Omental fat pad (tissue), 4 donors: Measurements from ENCODE around the gene DCHS2. TPM values are rescaled to one million over a fixed set of nuclear protein-coding genes. Genes with fewer than 3 reads are reported as not detected.

Source experiments
- ATAC-seq: fragments of 150-250 bp; one replicate; pipeline ENCODE4 v1.9.1; 2016; ENCODE audit warnings: mild to moderate bottlenecking, moderate library complexity; ENCODE audit not compliant: low FRiP score
- DNase-seq: peaks from one replicate; pipeline ENCODE4 v3.0.0-alpha.2; 2019; ENCODE audit warnings: low spot score
- total RNA-seq, 4 donors: library from RNA; depleted of rRNA; stranded (reverse); fragments of >200 nt; gene quantifications; one replicate each; pipeline ENCODE4 v1.1.0, GENCODE V29; 2016
- TF ChIP-seq, protein P1 (sequence below), 3 donors: fragments of 450-650 bp; IDR thresholded peaks; one replicate each; pipeline ENCODE4 v1.5.1; 2016 to 2017; ENCODE audit warnings: antibody characterized with exemption in 3 of 3, mild to moderate bottlenecking in 3 of 3, moderate library complexity in 2 of 3

Gene DCHS2
- total RNA-seq, 4 donors from 2014 or later = 0.06 to 2.0 (median 0.72) TPM

- ATAC-seq = no peak
- TF ChIP-seq, protein P1, sequence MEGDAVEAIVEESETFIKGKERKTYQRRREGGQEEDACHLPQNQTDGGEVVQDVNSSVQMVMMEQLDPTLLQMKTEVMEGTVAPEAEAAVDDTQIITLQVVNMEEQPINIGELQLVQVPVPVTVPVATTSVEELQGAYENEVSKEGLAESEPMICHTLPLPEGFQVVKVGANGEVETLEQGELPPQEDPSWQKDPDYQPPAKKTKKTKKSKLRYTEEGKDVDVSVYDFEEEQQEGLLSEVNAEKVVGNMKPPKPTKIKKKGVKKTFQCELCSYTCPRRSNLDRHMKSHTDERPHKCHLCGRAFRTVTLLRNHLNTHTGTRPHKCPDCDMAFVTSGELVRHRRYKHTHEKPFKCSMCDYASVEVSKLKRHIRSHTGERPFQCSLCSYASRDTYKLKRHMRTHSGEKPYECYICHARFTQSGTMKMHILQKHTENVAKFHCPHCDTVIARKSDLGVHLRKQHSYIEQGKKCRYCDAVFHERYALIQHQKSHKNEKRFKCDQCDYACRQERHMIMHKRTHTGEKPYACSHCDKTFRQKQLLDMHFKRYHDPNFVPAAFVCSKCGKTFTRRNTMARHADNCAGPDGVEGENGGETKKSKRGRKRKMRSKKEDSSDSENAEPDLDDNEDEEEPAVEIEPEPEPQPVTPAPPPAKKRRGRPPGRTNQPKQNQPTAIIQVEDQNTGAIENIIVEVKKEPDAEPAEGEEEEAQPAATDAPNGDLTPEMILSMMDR (IDR thresholded peaks at IDR 0.05) = no peak
- no peak for DNase-seq
These were observed 50.5 kb downstream of the DCHS2 start for GRCh38 chr4:154441124-154441523.

- no peak for ATAC-seq
- TF ChIP-seq, protein P1 (IDR thresholded peaks at IDR 0.05) = no peak
- no peak for DNase-seq
These were observed 52.4 kb downstream of the DCHS2 start for GRCh38 chr4:154439224-154439623.

- no peak for ATAC-seq
- no peak for DNase-seq
- TF ChIP-seq, protein P1 (IDR thresholded peaks at IDR 0.05) = no peak
These were observed 55.7 kb downstream of the DCHS2 start for GRCh38 chr4:154435895-154436294.

DNA sequence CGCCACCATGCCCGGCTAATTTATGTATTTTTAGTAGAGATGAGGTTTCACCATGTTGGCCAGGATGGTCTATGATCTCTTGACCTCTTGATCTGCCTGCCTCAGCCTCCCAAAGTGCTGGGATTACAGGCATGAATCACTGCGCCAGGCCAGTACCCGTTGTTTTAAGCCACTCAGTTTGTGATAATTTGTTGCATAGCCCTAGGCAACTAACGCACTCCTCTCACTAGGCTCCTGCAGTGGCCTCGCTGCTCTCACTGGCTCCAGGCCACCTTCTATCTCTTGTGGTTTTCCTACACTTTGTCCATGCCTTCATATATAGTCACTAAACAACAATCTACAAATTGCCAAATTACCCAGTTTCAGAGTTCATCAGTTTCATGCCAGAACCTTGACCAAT is 58.1 kb downstream of the DCHS2 start:
- ATAC-seq = no peak
- no peak for DNase-seq
- TF ChIP-seq, protein P1 (IDR thresholded peaks at IDR 0.05) = no peak

GRCh38 chr4:154429176-154429575 is 62.4 kb downstream of the DCHS2 start:
- TF ChIP-seq, protein P1 (IDR thresholded peaks at IDR 0.05) = no peak
- no peak for DNase-seq
- no peak for ATAC-seq

- DNase-seq = no peak
- ATAC-seq = no peak
- TF ChIP-seq, protein P1 (IDR thresholded peaks at IDR 0.05) = no peak
These were observed 64.5 kb downstream of the DCHS2 start for GRCh38 chr4:154427149-154427548.

DNA sequence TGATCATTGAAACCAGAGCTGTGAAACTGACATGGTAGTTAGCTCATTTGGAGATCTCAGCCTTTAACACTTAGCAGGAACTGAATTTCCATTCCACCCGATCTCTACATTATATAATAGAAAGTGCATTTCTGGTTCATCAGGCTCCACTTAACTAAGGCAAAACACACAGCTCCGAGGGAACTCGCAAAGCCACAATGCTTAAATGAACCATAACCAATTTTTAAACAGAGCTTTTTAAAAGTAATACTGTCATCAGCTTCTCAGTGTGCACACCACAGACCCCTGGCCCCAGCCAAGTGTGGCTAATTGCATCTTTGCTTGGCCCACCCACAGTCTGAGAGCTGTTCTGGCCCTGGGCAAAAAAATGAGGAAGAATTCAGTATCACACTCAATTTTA is 66.1 kb downstream of the DCHS2 start:
- ATAC-seq (no peak), DNase-seq (no peak)
- TF ChIP-seq, protein P1 (IDR thresholded peaks at IDR 0.05) = no peak
